ENCODE measurements around the gene ZNF318.

Gene ZNF318

DNA sequence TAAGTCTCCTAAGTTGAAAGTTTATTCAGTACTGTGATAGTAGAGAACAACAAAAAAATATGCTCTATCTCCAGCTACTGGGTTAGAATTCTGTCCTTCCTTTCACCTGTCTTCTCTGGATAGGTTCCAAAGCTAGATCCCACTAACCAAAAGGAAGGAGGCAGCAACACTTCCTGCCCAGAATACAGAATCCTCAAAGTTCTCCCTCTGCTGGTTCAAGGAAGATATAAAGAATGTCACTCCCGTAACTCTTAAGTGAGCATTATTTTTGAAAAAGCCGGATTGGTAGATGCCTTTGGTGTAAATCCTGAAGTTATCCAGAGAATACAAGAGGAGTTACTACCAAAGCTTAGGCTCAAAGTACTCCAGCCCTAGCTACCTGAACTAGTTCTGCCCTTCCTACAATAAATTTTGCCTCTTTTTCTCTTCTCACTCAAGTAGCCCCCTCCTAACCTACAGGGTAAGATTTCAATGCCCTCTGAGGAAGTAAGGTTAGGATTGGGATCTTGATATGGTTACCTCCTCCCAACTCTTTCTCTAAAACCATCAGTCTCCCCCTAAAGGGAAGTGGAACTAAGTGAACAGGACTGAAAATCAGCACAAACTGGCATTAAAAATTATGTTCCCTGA, 34.9 kb downstream of the ZNF318 start:
- H3K9me3 ChIP-seq (ENCODE audit: insufficient read depth, low read length, severe bottlenecking) = no peaks in the 10 kb centered on the region
- no peak overlapping the region for H3K9ac ChIP-seq (ENCODE audit: low read depth, low read length)
- no peak overlapping the region for H3K4me3 ChIP-seq (ENCODE audit: low read depth in 1 of 2, low read length in 2 of 2)

DNA sequence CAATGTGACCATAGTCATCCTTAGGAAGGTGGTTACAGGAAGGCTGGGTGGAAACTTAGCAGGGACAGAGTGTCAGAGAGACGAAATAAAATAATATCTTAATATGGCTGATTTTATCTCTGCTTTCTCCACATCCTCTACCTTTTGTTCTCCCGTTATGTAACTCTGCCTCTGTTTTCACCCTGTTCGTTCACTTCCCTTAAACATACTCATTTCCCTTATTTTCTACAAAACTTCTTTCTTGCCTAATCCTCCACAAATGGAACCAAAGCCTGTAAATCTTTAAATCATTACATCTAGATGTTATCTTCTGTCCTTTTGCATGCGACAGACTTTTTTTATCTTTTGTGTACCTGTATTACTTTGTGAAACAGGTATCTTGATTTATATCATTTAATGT, 37.6 kb downstream of the ZNF318 start:
- H3K36me3 ChIP-seq (ENCODE audit: insufficient read depth, low read length) = peaks cover under 1% of the 10 kb centered on the region; the same call in 1 of the 2 replicates
- no peak for TF ChIP-seq EZH2 (IDR thresholded peaks at IDR 0.05; ENCODE audit: borderline replicate concordance, low read depth, low read length, severe bottlenecking)
- TF ChIP-seq, protein P1, sequence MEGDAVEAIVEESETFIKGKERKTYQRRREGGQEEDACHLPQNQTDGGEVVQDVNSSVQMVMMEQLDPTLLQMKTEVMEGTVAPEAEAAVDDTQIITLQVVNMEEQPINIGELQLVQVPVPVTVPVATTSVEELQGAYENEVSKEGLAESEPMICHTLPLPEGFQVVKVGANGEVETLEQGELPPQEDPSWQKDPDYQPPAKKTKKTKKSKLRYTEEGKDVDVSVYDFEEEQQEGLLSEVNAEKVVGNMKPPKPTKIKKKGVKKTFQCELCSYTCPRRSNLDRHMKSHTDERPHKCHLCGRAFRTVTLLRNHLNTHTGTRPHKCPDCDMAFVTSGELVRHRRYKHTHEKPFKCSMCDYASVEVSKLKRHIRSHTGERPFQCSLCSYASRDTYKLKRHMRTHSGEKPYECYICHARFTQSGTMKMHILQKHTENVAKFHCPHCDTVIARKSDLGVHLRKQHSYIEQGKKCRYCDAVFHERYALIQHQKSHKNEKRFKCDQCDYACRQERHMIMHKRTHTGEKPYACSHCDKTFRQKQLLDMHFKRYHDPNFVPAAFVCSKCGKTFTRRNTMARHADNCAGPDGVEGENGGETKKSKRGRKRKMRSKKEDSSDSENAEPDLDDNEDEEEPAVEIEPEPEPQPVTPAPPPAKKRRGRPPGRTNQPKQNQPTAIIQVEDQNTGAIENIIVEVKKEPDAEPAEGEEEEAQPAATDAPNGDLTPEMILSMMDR (IDR thresholded peaks at IDR 0.05; ENCODE audit: borderline replicate concordance, extremely low read depth, low read length, poor library complexity, severe bottlenecking) = no peak
- ATAC-seq (ENCODE audit: insufficient read depth, low read depth) = no peak
- H3K4me2 ChIP-seq (ENCODE audit: insufficient read depth, low read length) = no peak overlapping the region
- no peak overlapping the region for H3K9ac ChIP-seq (ENCODE audit: low read depth, low read length)
- H3K27ac ChIP-seq (ENCODE audit: low read length) = no peak overlapping the region
- no peaks in the 10 kb centered on the region for H4K20me1 ChIP-seq (ENCODE audit: insufficient read depth, low read length)
- no peaks in the 10 kb centered on the region for H3K4me1 ChIP-seq (ENCODE audit: insufficient read depth, low read length)
- H2AFZ ChIP-seq (ENCODE audit: low read depth, low read length) = no peak overlapping the region
- H3K9me3 ChIP-seq (ENCODE audit: insufficient read depth, low read length, severe bottlenecking) = no peaks in the 10 kb centered on the region
- H3K79me2 ChIP-seq (ENCODE audit: insufficient read depth, low read length) = no peaks in the 10 kb centered on the region
- H3K27me3 ChIP-seq (ENCODE audit: insufficient read depth, low read length, poor library complexity) = no peaks in the 10 kb centered on the region
- no peak for DNase-seq
- no peak overlapping the region for H3K4me3 ChIP-seq (ENCODE audit: low read depth in 1 of 2, low read length in 2 of 2)

More for the DNA sequence above, 34.9 kb downstream of the ZNF318 start:
- H3K4me2 ChIP-seq (ENCODE audit: insufficient read depth, low read length) = no peak overlapping the region
- H4K20me1 ChIP-seq (ENCODE audit: insufficient read depth, low read length) = no peaks in the 10 kb centered on the region
- H3K36me3 ChIP-seq (ENCODE audit: insufficient read depth, low read length) = peaks cover 25% of the 10 kb centered on the region
- no peak overlapping the region for H3K27ac ChIP-seq (ENCODE audit: low read length)
- DNase-seq (no peak), ATAC-seq (ENCODE audit: insufficient read depth, low read depth) (peak; percentile 67; the same call in 2 of the 3 replicates)
- no peak overlapping the region for H2AFZ ChIP-seq (ENCODE audit: low read depth, low read length)
- no peaks in the 10 kb centered on the region for H3K79me2 ChIP-seq (ENCODE audit: insufficient read depth, low read length)
- H3K27me3 ChIP-seq (ENCODE audit: insufficient read depth, low read length, poor library complexity) = no peaks in the 10 kb centered on the region
- no peak for TF ChIP-seq EZH2 (IDR thresholded peaks at IDR 0.05; ENCODE audit: borderline replicate concordance, low read depth, low read length, severe bottlenecking)
- TF ChIP-seq, protein P1 (IDR thresholded peaks at IDR 0.05; ENCODE audit: borderline replicate concordance, extremely low read depth, low read length, poor library complexity, severe bottlenecking) = peak; percentile 65
- H3K4me1 ChIP-seq (ENCODE audit: insufficient read depth, low read length) = no peaks in the 10 kb centered on the region

DNA sequence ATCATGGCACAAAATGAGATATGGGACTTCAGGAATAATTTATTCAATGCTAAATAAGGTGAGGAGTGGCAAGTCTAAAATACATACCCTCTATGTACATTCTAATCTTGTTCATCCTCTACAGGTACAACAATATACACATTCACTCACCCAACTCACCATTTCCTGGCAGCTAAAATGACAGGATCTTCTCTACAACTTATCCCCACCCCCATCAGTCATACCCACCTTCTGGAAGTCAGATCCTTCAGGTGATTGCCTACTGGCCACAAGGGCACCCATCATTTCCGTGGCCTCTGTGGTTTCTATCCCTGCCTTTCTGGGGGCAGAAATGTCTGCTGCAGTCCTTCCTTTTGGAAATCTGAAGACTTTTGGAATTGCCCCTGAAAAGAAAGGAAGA, 38.0 kb downstream of the ZNF318 start:
- Histone ChIP-seq H3K4me3 (ENCODE audit: low read depth in 1 of 2, low read length in 2 of 2) (no peak overlapping the region), H3K27me3 (ENCODE audit: insufficient read depth, low read length, poor library complexity) (no peaks in the 10 kb centered on the region), H3K79me2 (ENCODE audit: insufficient read depth, low read length) (no peaks in the 10 kb centered on the region), H3K4me2 (ENCODE audit: insufficient read depth, low read length) (no peak overlapping the region), H3K36me3 (ENCODE audit: insufficient read depth, low read length) (no peaks in the 10 kb centered on the region; the same call in 1 of the 2 replicates), H3K9ac (ENCODE audit: low read depth, low read length) (no peak overlapping the region), H2AFZ (ENCODE audit: low read depth, low read length) (no peak overlapping the region), H3K4me1 (ENCODE audit: insufficient read depth, low read length) (no peaks in the 10 kb centered on the region), H3K9me3 (ENCODE audit: insufficient read depth, low read length, severe bottlenecking) (no peaks in the 10 kb centered on the region), H3K27ac (ENCODE audit: low read length) (no peak overlapping the region), H4K20me1 (ENCODE audit: insufficient read depth, low read length) (no peaks in the 10 kb centered on the region)
- DNase-seq (no peak), ATAC-seq (ENCODE audit: insufficient read depth, low read depth) (no peak)
- no peak for TF ChIP-seq EZH2 (IDR thresholded peaks at IDR 0.05; ENCODE audit: borderline replicate concordance, low read depth, low read length, severe bottlenecking)
- TF ChIP-seq, protein P1 (IDR thresholded peaks at IDR 0.05; ENCODE audit: borderline replicate concordance, extremely low read depth, low read length, poor library complexity, severe bottlenecking) = no peak
